Omental fat pad (tissue), 4 donors: Measurements from ENCODE around the gene ERICH3. TPM values are rescaled to one million over a fixed set of nuclear protein-coding genes. Genes with fewer than 3 reads are reported as not detected.

ENCODE experiments used
- ATAC-seq: fragments of 150-250 bp; one replicate; pipeline ENCODE4 v1.9.1; 2016; ENCODE audit warnings: mild to moderate bottlenecking, moderate library complexity; ENCODE audit not compliant: low FRiP score
- DNase-seq: peaks from one replicate; pipeline ENCODE4 v3.0.0-alpha.2; 2019; ENCODE audit warnings: low spot score
- total RNA-seq, 4 donors: library from RNA; depleted of rRNA; stranded (reverse); fragments of >200 nt; gene quantifications; one replicate each; pipeline ENCODE4 v1.1.0, GENCODE V29; 2016
- TF ChIP-seq, protein P1 (sequence below), 3 donors: fragments of 450-650 bp; IDR thresholded peaks; one replicate each; pipeline ENCODE4 v1.5.1; 2016 to 2017; ENCODE audit warnings: antibody characterized with exemption in 3 of 3, mild to moderate bottlenecking in 3 of 3, moderate library complexity in 2 of 3

The ERICH3 gene
- total RNA-seq, 4 donors from 2014 or later: 0.09 to 0.24 TPM; not detected in 2

DNA sequence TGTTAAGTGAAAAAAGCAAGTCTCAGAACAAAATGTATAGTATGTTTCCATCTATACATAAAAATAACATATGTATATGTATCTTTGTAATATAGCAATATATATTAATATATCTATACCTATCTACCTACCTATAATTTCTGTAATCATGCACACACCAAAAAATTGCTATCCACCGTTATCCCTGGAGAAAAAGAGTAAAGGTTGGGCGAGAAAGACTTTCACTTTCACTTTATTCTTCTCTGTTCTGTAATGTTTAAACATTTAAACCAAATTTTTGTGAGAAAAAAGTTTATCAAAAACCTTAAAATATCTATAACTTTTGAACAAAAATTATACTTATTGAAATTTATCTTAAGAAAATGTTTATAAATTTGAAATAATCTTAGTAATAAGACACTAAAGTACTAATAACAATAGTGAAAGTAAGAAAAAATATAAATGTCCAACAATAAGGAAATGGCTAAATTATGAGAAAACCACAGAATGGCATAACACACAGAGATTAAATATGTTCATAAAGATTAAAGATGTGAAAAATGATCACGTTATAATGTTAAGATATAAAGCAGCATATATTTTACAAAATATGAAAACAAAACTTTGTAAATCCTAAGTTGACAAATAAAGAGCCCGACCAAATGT is 87.2 kb downstream of the ERICH3 start:
- TF ChIP-seq, protein P1, sequence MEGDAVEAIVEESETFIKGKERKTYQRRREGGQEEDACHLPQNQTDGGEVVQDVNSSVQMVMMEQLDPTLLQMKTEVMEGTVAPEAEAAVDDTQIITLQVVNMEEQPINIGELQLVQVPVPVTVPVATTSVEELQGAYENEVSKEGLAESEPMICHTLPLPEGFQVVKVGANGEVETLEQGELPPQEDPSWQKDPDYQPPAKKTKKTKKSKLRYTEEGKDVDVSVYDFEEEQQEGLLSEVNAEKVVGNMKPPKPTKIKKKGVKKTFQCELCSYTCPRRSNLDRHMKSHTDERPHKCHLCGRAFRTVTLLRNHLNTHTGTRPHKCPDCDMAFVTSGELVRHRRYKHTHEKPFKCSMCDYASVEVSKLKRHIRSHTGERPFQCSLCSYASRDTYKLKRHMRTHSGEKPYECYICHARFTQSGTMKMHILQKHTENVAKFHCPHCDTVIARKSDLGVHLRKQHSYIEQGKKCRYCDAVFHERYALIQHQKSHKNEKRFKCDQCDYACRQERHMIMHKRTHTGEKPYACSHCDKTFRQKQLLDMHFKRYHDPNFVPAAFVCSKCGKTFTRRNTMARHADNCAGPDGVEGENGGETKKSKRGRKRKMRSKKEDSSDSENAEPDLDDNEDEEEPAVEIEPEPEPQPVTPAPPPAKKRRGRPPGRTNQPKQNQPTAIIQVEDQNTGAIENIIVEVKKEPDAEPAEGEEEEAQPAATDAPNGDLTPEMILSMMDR (IDR thresholded peaks at IDR 0.05): no peak

DNA sequence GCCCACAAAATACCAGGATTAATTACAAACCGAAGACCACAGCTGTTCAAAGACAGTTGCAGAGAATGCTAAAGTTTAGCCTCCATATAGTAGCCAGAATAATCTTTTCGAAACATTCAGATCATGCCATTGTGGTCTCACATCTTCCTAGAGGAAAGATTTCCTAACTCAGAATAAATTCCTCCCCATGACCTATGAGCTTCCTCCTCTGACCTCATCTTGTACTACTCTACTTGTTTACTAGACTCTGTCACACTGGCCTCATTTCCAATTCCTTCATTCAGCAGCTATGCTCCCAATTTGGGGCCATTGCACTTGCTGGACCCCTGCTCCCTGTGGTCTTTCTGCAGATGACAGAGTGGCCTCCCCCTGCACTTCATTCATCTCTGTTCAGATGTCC is 89.4 kb downstream of the ERICH3 start:
- TF ChIP-seq, protein P1 (IDR thresholded peaks at IDR 0.05): no peak
- ATAC-seq: no peak

More for the DNA sequence above, 87.2 kb downstream of the ERICH3 start:
- DNase-seq (no peak), ATAC-seq (no peak)

DNA sequence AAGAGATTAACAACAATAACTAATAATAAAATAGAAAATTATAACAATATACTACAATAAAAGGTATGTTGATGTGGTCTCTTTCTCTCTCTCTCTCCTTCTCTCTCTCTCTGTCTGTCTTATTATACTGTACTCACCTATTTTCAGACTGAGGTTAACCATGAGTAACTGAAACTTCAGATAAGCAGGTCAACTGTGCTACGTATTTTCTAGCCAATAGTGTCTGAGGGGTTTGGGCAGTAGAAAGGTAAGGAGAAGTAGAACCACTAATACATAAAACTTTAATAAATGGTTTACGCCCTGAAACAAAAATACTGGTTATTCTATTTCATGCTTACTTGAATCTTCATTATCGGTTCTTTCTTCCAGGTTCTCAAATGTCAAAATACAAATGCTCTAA is 90.2 kb downstream of the ERICH3 start:
- DNase-seq: no peak
- no peak for ATAC-seq
- TF ChIP-seq, protein P1 (IDR thresholded peaks at IDR 0.05): no peak

More for the DNA sequence above, 89.4 kb downstream of the ERICH3 start:
- DNase-seq: no peak

DNA sequence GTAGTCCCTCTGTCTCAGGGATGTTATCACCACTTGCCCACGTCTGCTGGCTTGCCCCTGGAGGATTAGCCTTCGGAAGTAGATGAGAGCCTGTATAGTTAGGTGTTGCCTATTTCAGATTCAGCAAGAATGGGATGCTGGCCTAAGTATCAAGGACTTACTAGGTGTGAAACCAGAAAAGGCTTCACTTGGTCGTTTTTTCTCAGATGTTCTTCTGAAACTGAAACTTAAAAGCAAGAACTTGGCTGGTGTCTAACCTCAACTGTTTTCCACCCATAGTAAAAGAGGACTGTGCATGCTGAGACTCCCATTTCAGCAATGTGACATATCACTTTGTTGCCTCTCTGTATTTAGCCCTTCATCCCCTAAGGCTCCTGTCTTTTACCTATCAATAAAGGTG is 94.2 kb downstream of the ERICH3 start:
- TF ChIP-seq, protein P1 (IDR thresholded peaks at IDR 0.05): no peak

DNA sequence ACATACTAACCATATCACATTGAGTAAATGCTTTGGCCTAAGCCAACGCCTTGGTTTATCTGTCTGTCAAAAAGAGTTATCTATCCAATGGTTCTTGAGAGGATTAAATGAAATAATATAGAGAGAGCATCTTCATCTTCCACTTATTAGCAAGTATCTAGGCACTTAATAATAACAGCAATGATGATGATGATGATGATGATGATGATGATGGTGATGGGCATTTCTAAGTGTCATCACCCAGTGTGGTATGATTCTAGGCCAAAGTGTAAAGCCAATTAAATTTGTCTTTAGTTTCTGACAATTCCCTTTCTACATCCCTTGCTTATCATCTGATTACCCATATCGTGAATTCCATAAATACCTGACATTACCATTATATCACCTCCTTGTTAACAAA is 95.5 kb downstream of the ERICH3 start:
- ATAC-seq: no peak
- TF ChIP-seq, protein P1 (IDR thresholded peaks at IDR 0.05): no peak
- no peak for DNase-seq

More for the DNA sequence above, 94.2 kb downstream of the ERICH3 start:
- ATAC-seq: no peak
- DNase-seq: no peak

DNA sequence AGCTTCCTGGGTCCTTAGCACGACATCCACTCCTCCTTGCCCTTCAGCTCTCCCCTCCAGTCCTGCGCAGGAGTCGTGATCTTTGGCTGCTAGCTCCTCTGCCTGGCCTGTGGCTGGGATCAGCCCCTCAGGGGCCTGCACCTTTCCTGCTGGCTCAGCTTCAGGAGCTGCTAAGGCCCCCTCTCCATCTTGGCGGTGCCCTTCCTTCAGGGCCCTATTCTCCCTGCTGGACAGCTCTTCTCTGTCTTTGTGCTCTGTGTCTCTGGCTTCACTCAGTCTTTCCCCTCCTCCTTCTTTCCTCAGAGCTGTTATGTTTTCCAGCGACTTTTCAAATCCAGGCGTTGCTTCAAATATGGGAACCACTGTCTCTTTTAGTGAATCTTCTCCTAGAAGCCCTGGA is 101.7 kb downstream of the ERICH3 start:
- ATAC-seq: no peak

DNA sequence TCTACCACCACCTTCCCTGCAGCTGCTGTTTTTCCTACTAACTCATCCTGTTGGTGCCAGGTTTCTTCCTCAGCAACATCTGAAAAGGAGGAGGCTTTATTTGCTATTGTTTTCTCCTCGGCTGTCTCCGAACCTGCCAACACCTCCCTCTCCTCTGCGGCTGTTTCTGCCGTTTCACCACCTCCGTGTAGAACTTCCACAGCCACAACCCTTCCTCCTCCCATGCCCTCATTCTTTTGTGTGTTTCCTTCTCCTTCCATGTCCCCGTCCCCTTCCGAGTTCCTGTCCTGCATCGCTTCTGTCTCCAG is 102.1 kb downstream of the ERICH3 start:
- no peak for ATAC-seq
- DNase-seq: no peak
- TF ChIP-seq, protein P1 (IDR thresholded peaks at IDR 0.05): no peak

More for the DNA sequence above, 101.7 kb downstream of the ERICH3 start:
- TF ChIP-seq, protein P1 (IDR thresholded peaks at IDR 0.05): no peak
- no peak for DNase-seq
